ENCODE data around the gene SLC25A25. TPM values are rescaled to one million over a fixed set of nuclear protein-coding genes. Genes with fewer than 3 reads are reported as not detected.

Gene SLC25A25
- total RNA-seq, 2 donors from 2014 or later = 30.1 to 33.9 TPM

GRCh38 chr9:128085943-128086342 is 17.9 kb downstream of the SLC25A25 start:
- Histone ChIP-seq H3K27me3 (replicated peaks; ENCODE audit: insufficient read depth) (no peaks in the 10 kb centered on the region), H3K9me3 (no peaks in the 10 kb centered on the region), H3K36me3 (no peaks in the 10 kb centered on the region), H3K4me1 (ENCODE audit: control insufficient read depth in 1 of 2, low read depth in 2 of 2) (peaks cover 18 to 23% of the 10 kb centered on the region in 2 donors), H3K4me3 (no peak overlapping the region), H3K27ac (no peak overlapping the region)
- DNase-seq (ENCODE audit: low spot score) (no peak), ATAC-seq (ENCODE audit: insufficient number of reproducible peaks, low FRiP score, low read depth) (no peak)
- TF ChIP-seq CTCF (IDR thresholded peaks at IDR 0.05) = no peak

GRCh38 chr9:128087262-128087661 is 19.2 kb downstream of the SLC25A25 start:
- DNase-seq (ENCODE audit: low spot score) (no peak), ATAC-seq (ENCODE audit: insufficient number of reproducible peaks, low FRiP score, low read depth) (no peak)
- no peak overlapping the region for H3K4me3 ChIP-seq
- H3K4me1 ChIP-seq (ENCODE audit: control insufficient read depth in 1 of 2, low read depth in 2 of 2) = peaks cover 13 to 23% of the 10 kb centered on the region in 2 donors
- H3K27me3 ChIP-seq (replicated peaks; ENCODE audit: insufficient read depth) = no peaks in the 10 kb centered on the region
- no peaks in the 10 kb centered on the region for H3K36me3 ChIP-seq
- no peak overlapping the region for H3K27ac ChIP-seq
- TF ChIP-seq CTCF (IDR thresholded peaks at IDR 0.05) = no peak
- no peaks in the 10 kb centered on the region for H3K9me3 ChIP-seq

- DNase-seq (ENCODE audit: low spot score) = no peak
- Histone ChIP-seq H3K4me3 (no peak overlapping the region), H3K4me1 (ENCODE audit: control insufficient read depth in 1 of 2, low read depth in 2 of 2) (peaks cover 17 to 30% of the 10 kb centered on the region in 2 donors), H3K9me3 (no peaks in the 10 kb centered on the region), H3K36me3 (no peaks in the 10 kb centered on the region), H3K27me3 (replicated peaks; ENCODE audit: insufficient read depth) (no peaks in the 10 kb centered on the region), H3K27ac (no peak overlapping the region)
- ATAC-seq (ENCODE audit: insufficient number of reproducible peaks, low FRiP score, low read depth) = no peak
- TF ChIP-seq CTCF (IDR thresholded peaks at IDR 0.05) = no peak
Observed at GRCh38 chr9:128088253-128088945, 20.4 kb downstream of the SLC25A25 start.

- Histone ChIP-seq H3K9me3 (no peaks in the 10 kb centered on the region), H3K4me3 (no peak overlapping the region), H3K27ac (no peak overlapping the region), H3K36me3 (no peaks in the 10 kb centered on the region), H3K27me3 (replicated peaks; ENCODE audit: insufficient read depth) (no peaks in the 10 kb centered on the region), H3K4me1 (ENCODE audit: control insufficient read depth in 1 of 2, low read depth in 2 of 2) (peaks cover 20 to 38% of the 10 kb centered on the region in 2 donors)
- no peak for DNase-seq (ENCODE audit: low spot score)
- no peak for TF ChIP-seq CTCF (IDR thresholded peaks at IDR 0.05)
- no peak for ATAC-seq (ENCODE audit: insufficient number of reproducible peaks, low FRiP score, low read depth)
Observed at GRCh38 chr9:128089299-128089698, 21.3 kb downstream of the SLC25A25 start.

GRCh38 chr9:128091144-128091543 is 23.1 kb downstream of the SLC25A25 start:
- H3K36me3 ChIP-seq = no peaks in the 10 kb centered on the region
- peaks cover 27 to 50% of the 10 kb centered on the region in 2 donors for H3K4me1 ChIP-seq (ENCODE audit: control insufficient read depth in 1 of 2, low read depth in 2 of 2)
- no peak for ATAC-seq (ENCODE audit: insufficient number of reproducible peaks, low FRiP score, low read depth)
- H3K27ac ChIP-seq = peak overlapping the region; percentile 19 to 94
- H3K4me3 ChIP-seq = peak overlapping the region; percentile 39
- no peaks in the 10 kb centered on the region for H3K27me3 ChIP-seq (replicated peaks; ENCODE audit: insufficient read depth)
- TF ChIP-seq CTCF (IDR thresholded peaks at IDR 0.05) = no peak
- DNase-seq (ENCODE audit: low spot score) = no peak
- no peaks in the 10 kb centered on the region for H3K9me3 ChIP-seq
